GM21723 (cell line): ENCODE measurements around the gene MEIOB.
"Not testable (repeated sequence)": the region's sequence is repeated elsewhere in the genome, so short reads cannot be mapped to it uniquely, and the experiment has no call there.

Experiments
- ATAC-seq: cut with Tn5 transposase; IDR thresholded peaks from one replicate; pipeline ENCODE4 v1.9.1; 2021; ENCODE audit warnings: mild to moderate bottlenecking, moderate library complexity; ENCODE audit not compliant: unreplicated experiment

Gene MEIOB

GRCh38 chr16:1877804-1878203 lies 5.8 kb upstream of the MEIOB start:
- no peak for ATAC-seq

- no peak for ATAC-seq
These were observed 5.1 kb upstream of the MEIOB start for GRCh38 chr16:1877089-1877488.

DNA sequence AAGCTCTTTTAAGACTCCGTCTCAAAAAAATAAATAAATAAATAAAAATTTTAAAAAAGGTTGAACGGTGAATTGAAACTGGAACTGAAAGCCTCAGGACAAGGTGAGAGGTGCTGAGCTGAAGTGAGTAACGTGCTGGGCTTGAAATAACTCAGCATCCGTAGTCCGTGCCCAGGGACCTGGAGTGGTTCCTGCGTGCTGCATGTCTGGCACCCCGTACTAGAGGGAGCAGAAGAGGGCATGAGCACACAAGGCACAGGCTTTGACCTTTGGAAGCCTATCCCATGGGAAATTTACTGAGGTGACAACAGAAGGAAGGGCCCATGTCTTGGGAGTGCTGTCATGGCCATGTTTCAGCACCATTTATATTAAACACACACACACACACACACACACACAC lies 4.5 kb upstream of the MEIOB start:
- ATAC-seq = no peak

DNA sequence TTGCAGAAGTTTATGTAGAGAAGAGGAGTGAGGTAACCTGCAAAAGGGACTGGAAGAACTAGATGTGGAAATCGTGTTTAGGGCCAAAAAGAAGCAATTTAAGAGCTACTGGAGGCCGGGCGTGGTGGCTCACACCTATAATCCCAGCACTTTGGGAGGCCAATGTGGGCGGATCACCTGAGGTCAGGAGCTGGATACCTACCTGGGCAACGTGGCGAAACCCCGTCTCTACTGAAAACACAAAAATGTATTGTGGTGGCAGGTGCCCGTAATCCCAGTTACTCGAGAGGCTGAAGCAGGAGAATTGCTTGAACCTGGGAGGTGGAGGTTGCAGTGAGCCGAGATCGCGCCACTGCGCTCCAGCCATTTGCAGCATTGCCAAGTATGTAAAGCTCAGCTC lies 4.1 kb upstream of the MEIOB start:
- not testable (repeated sequence) for ATAC-seq

DNA sequence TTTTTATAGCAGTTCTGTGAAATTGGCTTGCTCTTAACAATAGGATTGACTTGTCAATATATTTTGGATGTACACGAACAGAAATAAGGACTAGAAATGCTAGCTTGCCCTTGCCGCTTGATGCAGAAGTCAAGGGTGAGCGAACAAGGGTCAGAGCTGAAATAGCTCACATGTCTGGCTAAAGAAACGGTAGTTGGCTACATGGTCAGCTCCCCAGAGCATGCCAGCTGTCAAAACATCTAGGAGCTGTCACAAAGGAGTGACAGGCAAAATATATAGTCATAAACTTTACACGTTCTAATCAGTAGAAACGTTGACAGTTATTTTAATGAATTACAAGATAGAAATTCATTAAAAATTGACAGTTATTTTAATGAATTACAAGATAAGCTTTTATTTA lies 2.9 kb upstream of the MEIOB start:
- no peak for ATAC-seq

- ATAC-seq = no peak
These were observed 1.4 kb downstream of the MEIOB start for GRCh38 chr16:1870365-1871082.

GRCh38 chr16:1865902-1866690 lies 5.9 kb downstream of the MEIOB start:
- no peak for ATAC-seq

DNA sequence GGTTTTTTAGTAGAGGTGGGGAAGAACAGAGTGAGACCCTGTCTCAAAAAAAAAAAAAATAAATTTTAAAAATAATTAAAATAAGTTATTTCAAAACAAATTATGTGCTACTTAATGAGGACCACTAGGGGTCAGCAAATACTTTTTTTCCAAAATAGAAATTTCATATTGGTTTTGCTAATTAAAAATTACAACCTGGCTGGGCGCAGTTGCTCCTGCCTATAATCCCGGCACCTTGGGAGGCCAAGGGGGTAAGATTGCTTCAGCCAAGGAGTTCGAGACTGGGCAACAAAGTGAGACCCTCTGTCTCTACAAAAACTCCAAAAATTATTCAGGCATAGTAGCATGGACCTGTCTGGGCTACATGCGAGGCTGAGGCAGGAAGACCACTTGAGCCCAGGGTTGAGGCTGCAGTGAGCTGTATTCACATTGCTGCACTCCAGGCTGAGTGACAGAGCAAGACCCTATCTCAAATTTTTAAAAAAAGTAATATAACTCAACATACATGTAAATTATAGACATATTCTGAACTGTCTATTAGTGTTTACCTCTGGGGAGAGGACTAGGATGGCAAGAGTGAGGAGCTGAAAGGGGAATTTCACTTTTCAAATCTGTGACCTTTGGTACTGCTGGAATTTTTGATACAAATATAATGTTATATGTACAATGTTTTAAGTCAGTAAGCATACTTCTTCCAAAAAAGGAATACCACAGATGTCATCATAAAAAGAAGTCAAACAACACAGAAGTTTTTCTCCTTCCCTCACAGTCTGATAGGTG lies 8.1 kb downstream of the MEIOB start:
- no peak for ATAC-seq

DNA sequence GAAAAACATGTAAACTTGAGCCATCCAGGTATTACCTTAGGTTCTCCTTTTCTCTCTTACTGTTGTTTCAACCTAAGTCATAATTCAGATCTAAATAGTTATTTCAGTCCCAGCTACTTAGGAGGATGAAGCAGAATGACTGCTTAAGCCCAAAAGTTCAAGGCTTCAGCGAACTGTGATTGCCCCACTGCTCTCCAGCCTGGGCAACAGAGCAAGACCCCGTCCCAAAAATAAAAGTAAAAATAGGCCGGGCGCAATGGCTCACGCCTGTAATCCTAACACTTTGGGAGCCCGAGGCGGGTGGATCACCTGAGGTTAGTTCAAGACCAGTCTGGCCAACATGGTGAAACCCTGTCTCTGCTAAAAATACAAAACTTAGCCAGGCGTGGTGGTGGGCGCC lies 9.6 kb downstream of the MEIOB start:
- ATAC-seq = no peak

DNA sequence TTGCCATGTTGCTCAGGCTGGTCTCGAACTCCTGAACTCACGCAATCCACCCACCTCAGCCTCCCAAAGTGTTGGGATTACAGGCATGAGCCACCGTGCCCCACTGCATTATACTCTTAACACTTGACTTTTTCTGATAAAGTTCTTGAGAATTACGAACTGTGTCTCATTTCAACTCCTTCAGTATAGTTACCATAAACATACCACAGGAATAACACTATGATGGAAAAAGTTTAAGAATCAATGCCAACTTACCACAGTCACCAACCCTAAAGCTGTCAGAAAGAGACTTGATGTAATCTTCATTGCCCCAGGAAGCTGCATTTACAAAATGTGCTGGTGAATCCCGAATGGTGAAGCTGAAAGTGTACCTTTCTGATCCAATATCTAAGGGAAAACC lies 10.2 kb downstream of the MEIOB start:
- no peak for ATAC-seq

GRCh38 chr16:1859650-1860049 lies 12.3 kb downstream of the MEIOB start:
- ATAC-seq = no peak

GRCh38 chr16:1858189-1858865 lies 13.6 kb downstream of the MEIOB start:
- ATAC-seq = no peak

DNA sequence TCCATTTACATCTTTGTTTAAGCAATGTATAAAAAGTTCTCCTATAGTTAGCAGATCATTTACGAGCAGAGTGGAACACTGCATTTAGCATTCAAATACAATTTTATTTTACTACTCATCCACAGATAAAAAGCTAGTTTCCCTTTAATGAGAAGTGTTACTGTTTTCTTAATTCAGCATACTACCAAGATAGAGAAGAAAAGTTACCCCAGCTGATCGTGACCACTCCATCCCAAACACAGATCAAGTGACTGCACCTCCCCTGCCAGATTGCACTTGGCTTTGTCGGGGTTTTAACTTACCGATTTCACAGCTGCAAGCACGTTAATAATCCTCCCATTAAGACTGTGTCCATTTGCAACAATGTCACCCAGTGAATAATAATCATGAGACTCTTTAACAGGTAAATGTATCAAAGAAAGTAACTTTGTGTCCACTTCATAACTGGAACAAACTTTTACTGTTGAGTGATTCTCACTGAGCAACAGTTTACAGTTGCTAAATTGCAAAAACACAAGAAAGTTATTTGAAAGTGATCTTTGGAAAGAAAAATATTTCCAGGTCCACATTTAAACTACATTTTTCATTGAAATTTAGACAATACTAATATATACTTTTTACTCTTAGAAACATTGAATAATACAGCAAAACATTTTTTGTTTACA lies 14.4 kb downstream of the MEIOB start:
- ATAC-seq = no peak

DNA sequence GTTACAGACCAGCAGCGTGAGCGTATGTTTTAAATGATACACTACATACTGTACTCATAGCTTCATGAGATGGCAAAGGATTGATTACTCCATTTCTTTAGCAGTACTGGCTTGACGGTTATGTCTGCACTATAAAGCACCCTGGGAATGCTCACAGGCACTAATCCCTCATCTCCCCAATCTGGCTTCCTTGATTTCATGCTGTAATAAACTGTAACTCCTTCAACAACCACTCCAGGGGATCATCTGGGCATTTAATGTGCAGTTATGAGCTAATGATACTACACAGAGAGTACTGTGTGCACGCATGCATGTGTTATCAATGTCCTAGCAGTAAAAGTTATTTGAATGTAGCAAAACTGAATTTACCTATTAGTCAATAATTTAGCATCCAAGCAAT lies 20.2 kb downstream of the MEIOB start:
- no peak for ATAC-seq

DNA sequence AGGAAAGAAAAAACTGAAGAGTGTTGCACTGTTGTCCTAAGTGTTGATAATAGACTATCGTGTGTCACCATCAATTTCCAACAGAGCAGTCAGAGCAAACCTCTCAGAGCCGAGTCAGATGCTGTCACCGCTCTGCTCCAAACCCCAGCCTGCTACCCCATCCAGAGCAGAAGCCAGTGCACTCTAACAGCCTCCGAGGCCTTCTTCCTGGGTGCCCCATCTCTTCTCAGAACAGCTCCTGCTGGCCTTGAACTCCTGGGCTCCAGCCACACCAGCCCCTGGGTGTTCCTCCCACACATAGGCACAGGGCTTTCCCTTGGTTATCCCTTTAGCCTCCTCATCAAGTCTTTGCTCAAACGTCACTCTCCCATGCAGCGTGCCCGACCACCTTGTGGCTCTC lies 21.0 kb downstream of the MEIOB start:
- no peak for ATAC-seq

DNA sequence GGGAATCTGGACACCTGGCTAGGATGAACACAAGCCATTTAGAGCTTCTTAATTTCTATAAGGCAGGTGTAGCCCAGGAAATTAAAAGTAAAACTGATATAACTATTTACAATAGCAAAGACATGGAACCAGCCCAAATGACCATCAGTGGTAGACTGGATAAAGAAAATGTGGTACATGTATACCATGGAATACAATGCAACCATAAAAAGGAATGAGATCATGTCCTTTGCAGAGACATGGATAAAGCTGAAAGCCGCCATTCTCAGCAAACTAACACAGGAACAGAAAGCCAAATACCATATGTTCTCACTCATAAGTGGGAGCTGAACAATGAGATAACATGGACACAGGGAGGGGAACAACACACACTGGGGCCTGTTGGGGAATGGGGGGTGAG lies 25.5 kb downstream of the MEIOB start:
- ATAC-seq = no peak

DNA sequence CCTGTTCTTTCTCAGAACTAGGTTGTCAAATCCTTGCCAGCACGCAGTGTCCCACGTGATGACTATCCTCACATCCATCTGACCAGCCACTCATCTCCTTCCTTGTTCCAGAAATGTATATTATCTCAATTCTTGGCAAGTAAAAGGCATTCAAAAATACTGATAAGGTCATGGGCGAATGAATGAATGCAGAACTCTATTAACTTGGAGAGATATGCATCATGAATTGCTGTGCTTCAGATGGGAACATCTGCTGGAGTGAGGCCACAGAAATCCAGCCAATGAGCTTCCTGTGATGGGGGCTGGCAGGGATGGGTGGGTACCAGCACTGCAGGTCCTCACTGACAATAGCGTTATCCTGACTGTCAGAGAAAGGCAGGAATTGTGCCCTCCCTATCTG lies 26.0 kb downstream of the MEIOB start:
- ATAC-seq = no peak

DNA sequence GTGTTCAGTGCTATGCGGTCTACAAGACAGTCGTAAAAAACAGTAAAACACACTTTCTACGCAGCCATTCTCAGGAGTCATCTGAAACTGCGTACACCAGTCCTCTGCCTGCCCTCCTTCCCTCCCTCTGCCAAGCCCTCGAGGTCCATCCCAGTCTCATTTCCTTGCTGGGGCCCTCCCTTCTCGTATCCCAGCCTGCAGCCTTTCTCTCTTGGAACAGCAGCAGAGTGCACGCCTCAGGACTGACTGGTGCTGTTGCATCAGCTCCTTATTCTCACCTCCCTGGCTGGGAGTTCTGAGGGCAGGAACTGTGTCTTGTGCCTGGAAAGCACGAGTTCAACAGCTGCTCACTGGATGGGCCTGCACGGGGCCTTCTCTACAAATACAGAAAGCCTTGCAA lies 32.4 kb downstream of the MEIOB start:
- no peak for ATAC-seq

DNA sequence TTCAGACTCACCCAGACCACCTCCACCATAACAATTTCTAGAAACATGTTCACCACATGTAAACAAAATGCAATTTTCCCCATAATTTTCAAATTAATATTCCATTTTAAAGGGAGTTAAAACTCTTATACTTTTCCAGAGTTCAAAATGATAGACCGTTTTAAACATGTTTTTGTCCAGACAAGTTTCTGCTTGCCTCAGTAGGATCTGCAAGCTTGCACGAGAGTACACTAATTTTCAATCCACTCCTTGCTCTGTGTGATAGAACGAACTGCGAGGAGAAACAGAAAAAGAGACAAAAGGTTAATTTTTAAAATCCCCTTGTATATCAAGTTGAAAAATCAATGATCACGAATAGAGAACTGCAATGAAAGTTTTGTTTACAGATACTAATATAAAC lies 37.9 kb downstream of the MEIOB start:
- no peak for ATAC-seq

DNA sequence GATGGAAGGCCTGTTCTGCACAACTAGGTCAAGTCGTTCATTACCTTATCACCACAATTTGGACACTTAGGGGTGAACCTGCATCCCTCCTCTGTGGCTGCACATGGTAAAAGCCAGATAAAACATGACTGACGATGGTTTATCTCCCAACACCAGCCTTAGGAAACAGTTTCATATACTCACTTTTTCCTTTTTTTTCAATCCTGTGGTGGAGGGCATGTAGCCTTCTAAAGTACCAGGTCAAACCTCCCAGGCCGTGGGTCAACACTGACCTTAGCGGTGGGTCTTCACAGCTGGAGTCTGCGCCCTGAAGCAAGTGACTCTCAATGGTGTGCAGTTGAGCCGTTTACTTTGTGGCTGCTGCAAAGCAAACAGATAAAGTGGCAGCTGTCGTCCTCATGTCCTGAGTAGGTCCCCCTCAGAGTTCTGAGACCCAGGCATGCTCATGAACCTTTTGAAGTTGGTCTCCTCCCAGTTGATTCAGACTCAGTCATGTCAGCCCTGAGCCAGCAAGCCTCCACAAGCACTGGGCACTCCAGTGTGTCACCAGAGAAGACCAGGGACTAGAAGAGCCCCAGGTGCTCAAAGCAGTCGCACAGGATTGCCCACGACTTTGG lies 39.0 kb downstream of the MEIOB start:
- no peak for ATAC-seq
